NCI-H146 treated with DMSO at 0.1 percent for 48 hours (cell line): ENCODE results near the gene PIBF1.
A peak's percentile ranks its signal among the peaks of the same experiment; 100 is the strongest.
"Not testable (repeated sequence)": the region's sequence is repeated elsewhere in the genome, so short reads cannot be mapped to it uniquely, and the experiment has no call there.

Source experiments
- DNase-seq: peaks from one replicate; lab custom pipeline; 2025; ENCODE audit not compliant: unreplicated experiment; lab: John Stamatoyannopoulos, UW

PIBF1 gene

GRCh38 chr13:72820156-72820897 lies 38.4 kb downstream of the PIBF1 start:
- DNase-seq, result no peak

GRCh38 chr13:72820898-72821279 lies 39.0 kb downstream of the PIBF1 start:
- no peak for DNase-seq

GRCh38 chr13:72823081-72823480 lies 41.1 kb downstream of the PIBF1 start:
- no peak for DNase-seq

- no peak for DNase-seq
Observed at GRCh38 chr13:72823724-72824123, 41.8 kb downstream of the PIBF1 start.

- DNase-seq, result no peak
Observed at GRCh38 chr13:72834601-72835000, 52.7 kb downstream of the PIBF1 start.

GRCh38 chr13:72839831-72840426 lies 58.0 kb downstream of the PIBF1 start:
- peak; percentile 40 for DNase-seq

GRCh38 chr13:72842991-72843390 lies 61.1 kb downstream of the PIBF1 start:
- no peak for DNase-seq

- not testable (repeated sequence) for DNase-seq
Observed at GRCh38 chr13:72845148-72845547, 63.2 kb downstream of the PIBF1 start.

GRCh38 chr13:72849571-72849970 lies 67.6 kb downstream of the PIBF1 start:
- no peak for DNase-seq

- DNase-seq, result no peak
Observed at GRCh38 chr13:72850959-72851677, 69.2 kb downstream of the PIBF1 start.

GRCh38 chr13:72851678-72852014 lies 69.7 kb downstream of the PIBF1 start:
- DNase-seq, result no peak

GRCh38 chr13:72852207-72852606 lies 70.3 kb downstream of the PIBF1 start:
- no peak for DNase-seq

- DNase-seq, result no peak
Observed at GRCh38 chr13:72853000-72853399, 71.1 kb downstream of the PIBF1 start.

- no peak for DNase-seq
Observed at GRCh38 chr13:72864142-72865011, 82.4 kb downstream of the PIBF1 start.

- DNase-seq, result no peak
Observed at GRCh38 chr13:72868229-72868628, 86.3 kb downstream of the PIBF1 start.

- no peak for DNase-seq
Observed at GRCh38 chr13:72875233-72875632, 93.3 kb downstream of the PIBF1 start.

- DNase-seq, result no peak
Observed at GRCh38 chr13:72884101-72884500, 102.2 kb downstream of the PIBF1 start.

GRCh38 chr13:72886272-72887067 lies 104.5 kb downstream of the PIBF1 start:
- DNase-seq, result no peak

- no peak for DNase-seq
Observed at GRCh38 chr13:72889495-72889894, 107.6 kb downstream of the PIBF1 start.

GRCh38 chr13:72890546-72890945 lies 108.6 kb downstream of the PIBF1 start:
- no peak for DNase-seq

- no peak for DNase-seq
Observed at GRCh38 chr13:72891423-72891822, 109.5 kb downstream of the PIBF1 start.
